OCI-LY1 (cell line): ENCODE data around the gene SLC9A9.

Experiments used
- H2AFZ ChIP-seq: fragments of 200-600 bp; sonication (generic), shearing (Covaris generic); 2 replicates; pipeline ENCODE4 v1.6.0; 2014; ENCODE audit warnings: antibody characterized with exemption, mild to moderate bottlenecking, low read length
- H3F3A ChIP-seq: fragments of 200-600 bp; sonication (generic), shearing (Covaris generic); 2 replicates; pipeline ENCODE4 v1.6.0; 2014; ENCODE audit warnings: mild to moderate bottlenecking, antibody characterized with exemption, low read length, moderate library complexity; ENCODE audit not compliant: insufficient read depth
- H3K27ac ChIP-seq: fragments of 200-600 bp; sonication (generic); 2 replicates; pipeline ENCODE4 v1.5.1; 2014; ENCODE audit warnings: low read length, mixed run types, mild to moderate bottlenecking, low read depth; ENCODE audit not compliant: poor library complexity, severe bottlenecking
- H3K27me3 ChIP-seq: fragments of 200-600 bp; sonication (generic); 2 replicates; pipeline ENCODE4 v1.6.0; 2014; ENCODE audit warnings: antibody characterized with exemption, mild to moderate bottlenecking, low read length, moderate library complexity; ENCODE audit not compliant: insufficient read depth
- H3K36me3 ChIP-seq: fragments of 200-600 bp; sonication (generic); 2 replicates; pipeline ENCODE4 v1.6.1; 2014; ENCODE audit warnings: mild to moderate bottlenecking, antibody characterized with exemption, low read length, moderate library complexity, mixed read lengths; ENCODE audit not compliant: insufficient read depth
- H3K4me1 ChIP-seq: fragments of 200-600 bp; sonication (generic); 2 replicates; pipeline ENCODE4 v1.5.1; 2014; ENCODE audit warnings: mild to moderate bottlenecking, low read length, moderate library complexity; ENCODE audit not compliant: insufficient read depth, severe bottlenecking
- H3K4me2 ChIP-seq: fragments of 200-600 bp; sonication (generic), shearing (Covaris generic); 2 replicates; pipeline ENCODE4 v1.6.1; 2014; ENCODE audit warnings: low read length
- H3K4me3 ChIP-seq: fragments of 200-600 bp; sonication (generic); 2 replicates; pipeline ENCODE4 v1.5.1; 2014; ENCODE audit warnings: low read length, low read depth, mild to moderate bottlenecking, mixed read lengths; ENCODE audit not compliant: poor library complexity, severe bottlenecking
- H3K79me2 ChIP-seq: fragments of 200-600 bp; shearing (Covaris generic); 2 replicates; pipeline ENCODE4 v1.6.1; 2016; ENCODE audit warnings: mixed run types, low read length, mixed read lengths; ENCODE audit not compliant: insufficient read depth
- H3K9ac ChIP-seq: fragments of 200-600 bp; sonication (generic), shearing (Covaris generic); 2 replicates; pipeline ENCODE4 v1.6.1; 2014; ENCODE audit warnings: mild to moderate bottlenecking, low read length, mixed read lengths
- H3K9me2 ChIP-seq: fragments of 200-600 bp; sonication (generic), shearing (Covaris generic); 2 replicates; pipeline ENCODE4 v1.6.1; 2014; ENCODE audit warnings: low read depth, mild to moderate bottlenecking, low read length, mixed read lengths
- H3K9me3 ChIP-seq: fragments of 200-600 bp; shearing (Covaris generic); 2 replicates; pipeline ENCODE4 v1.6.1; 2014; ENCODE audit warnings: low read length, mixed read lengths
- H4K20me1 ChIP-seq: fragments of 200-600 bp; sonication (generic), shearing (Covaris generic); 2 replicates; pipeline ENCODE4 v1.6.0; 2016; ENCODE audit warnings: mild to moderate bottlenecking, low read length; ENCODE audit not compliant: insufficient read depth
- EZH2 ChIP-seq: fragments of 200-600 bp; sonication (generic), shearing (Covaris generic); IDR thresholded peaks from 2 replicates; pipeline ENCODE4 v1.8.0; 2017; ENCODE audit warnings: borderline replicate concordance, mixed run types, mild to moderate bottlenecking, antibody characterized with exemption, low read length, moderate library complexity, mixed read lengths
- TF ChIP-seq, protein P1 (sequence below): fragments of 200-600 bp; sonication (generic), shearing (Covaris generic); IDR thresholded peaks from 2 replicates; pipeline ENCODE4 v1.5.1; 2017; ENCODE audit warnings: mild to moderate bottlenecking, antibody characterized with exemption, low read length, moderate library complexity, mixed read lengths

The SLC9A9 gene

GRCh38 chr3:143475981-143476380 is 372.3 kb downstream of the SLC9A9 start:
- H3K9me2 ChIP-seq, result no peaks in the 10 kb centered on the region
- TF ChIP-seq EZH2, result no peak
- H3K4me2 ChIP-seq, result no peak overlapping the region
- H3K9me3 ChIP-seq, result no peaks in the 10 kb centered on the region
- no peak overlapping the region for H3K4me3 ChIP-seq
- H4K20me1 ChIP-seq, result no peaks in the 10 kb centered on the region
- H3K27ac ChIP-seq, result no peak overlapping the region
- no peaks in the 10 kb centered on the region for H3K79me2 ChIP-seq
- H3K4me1 ChIP-seq, result peaks cover 38% of the 10 kb centered on the region
- H3K27me3 ChIP-seq, result no peaks in the 10 kb centered on the region
- H3K36me3 ChIP-seq, result no peaks in the 10 kb centered on the region
- no peak overlapping the region for H2AFZ ChIP-seq
- no peaks in the 10 kb centered on the region for H3F3A ChIP-seq
- H3K9ac ChIP-seq, result no peak overlapping the region

- H3K9ac ChIP-seq, result no peak overlapping the region
- H3K4me1 ChIP-seq, result peaks cover 19% of the 10 kb centered on the region
- H2AFZ ChIP-seq, result no peak overlapping the region
- H3K4me2 ChIP-seq, result no peak overlapping the region
- no peaks in the 10 kb centered on the region for H3K36me3 ChIP-seq
- no peaks in the 10 kb centered on the region for H3K9me2 ChIP-seq
- no peaks in the 10 kb centered on the region for H3K79me2 ChIP-seq
- H4K20me1 ChIP-seq, result no peaks in the 10 kb centered on the region
- no peak overlapping the region for H3K4me3 ChIP-seq
- TF ChIP-seq, protein P1, sequence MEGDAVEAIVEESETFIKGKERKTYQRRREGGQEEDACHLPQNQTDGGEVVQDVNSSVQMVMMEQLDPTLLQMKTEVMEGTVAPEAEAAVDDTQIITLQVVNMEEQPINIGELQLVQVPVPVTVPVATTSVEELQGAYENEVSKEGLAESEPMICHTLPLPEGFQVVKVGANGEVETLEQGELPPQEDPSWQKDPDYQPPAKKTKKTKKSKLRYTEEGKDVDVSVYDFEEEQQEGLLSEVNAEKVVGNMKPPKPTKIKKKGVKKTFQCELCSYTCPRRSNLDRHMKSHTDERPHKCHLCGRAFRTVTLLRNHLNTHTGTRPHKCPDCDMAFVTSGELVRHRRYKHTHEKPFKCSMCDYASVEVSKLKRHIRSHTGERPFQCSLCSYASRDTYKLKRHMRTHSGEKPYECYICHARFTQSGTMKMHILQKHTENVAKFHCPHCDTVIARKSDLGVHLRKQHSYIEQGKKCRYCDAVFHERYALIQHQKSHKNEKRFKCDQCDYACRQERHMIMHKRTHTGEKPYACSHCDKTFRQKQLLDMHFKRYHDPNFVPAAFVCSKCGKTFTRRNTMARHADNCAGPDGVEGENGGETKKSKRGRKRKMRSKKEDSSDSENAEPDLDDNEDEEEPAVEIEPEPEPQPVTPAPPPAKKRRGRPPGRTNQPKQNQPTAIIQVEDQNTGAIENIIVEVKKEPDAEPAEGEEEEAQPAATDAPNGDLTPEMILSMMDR, result no peak
- no peak for TF ChIP-seq EZH2
- H3F3A ChIP-seq, result no peaks in the 10 kb centered on the region
- H3K27me3 ChIP-seq, result no peaks in the 10 kb centered on the region
- no peaks in the 10 kb centered on the region for H3K9me3 ChIP-seq
- no peak overlapping the region for H3K27ac ChIP-seq
Observed at GRCh38 chr3:143472731-143473523, 375.3 kb downstream of the SLC9A9 start.

GRCh38 chr3:143471705-143472104 is 376.6 kb downstream of the SLC9A9 start:
- no peak overlapping the region for H3K27ac ChIP-seq
- TF ChIP-seq, protein P1, result no peak
- no peak for TF ChIP-seq EZH2
- no peaks in the 10 kb centered on the region for H3K9me2 ChIP-seq
- H3K4me3 ChIP-seq, result no peak overlapping the region
- H2AFZ ChIP-seq, result no peak overlapping the region
- H4K20me1 ChIP-seq, result no peaks in the 10 kb centered on the region
- H3K4me2 ChIP-seq, result no peak overlapping the region
- no peaks in the 10 kb centered on the region for H3F3A ChIP-seq
- H3K27me3 ChIP-seq, result no peaks in the 10 kb centered on the region
- H3K9ac ChIP-seq, result no peak overlapping the region
- H3K4me1 ChIP-seq, result peaks cover 13% of the 10 kb centered on the region
- H3K79me2 ChIP-seq, result no peaks in the 10 kb centered on the region
- H3K9me3 ChIP-seq, result no peaks in the 10 kb centered on the region
- H3K36me3 ChIP-seq, result no peaks in the 10 kb centered on the region

- Histone ChIP-seq H3K27ac (no peak overlapping the region), H3K36me3 (no peaks in the 10 kb centered on the region), H3K79me2 (no peaks in the 10 kb centered on the region), H3F3A (no peaks in the 10 kb centered on the region), H3K4me3 (no peak overlapping the region), H3K9ac (no peak overlapping the region), H3K9me2 (no peaks in the 10 kb centered on the region), H3K4me2 (no peak overlapping the region), H4K20me1 (no peaks in the 10 kb centered on the region), H3K9me3 (no peaks in the 10 kb centered on the region), H2AFZ (no peak overlapping the region), H3K4me1 (peaks cover 5% of the 10 kb centered on the region), H3K27me3 (no peaks in the 10 kb centered on the region)
- no peak for TF ChIP-seq EZH2
- TF ChIP-seq, protein P1, result no peak
Observed at GRCh38 chr3:143469159-143469558, 379.1 kb downstream of the SLC9A9 start.
